Fibroblast of pulmonary artery (primary cell): ENCODE measurements around the gene KRT8.
"Not testable (repeated sequence)": the region's sequence is repeated elsewhere in the genome, so short reads cannot be mapped to it uniquely, and the experiment has no call there.

ENCODE experiments used
- DNase-seq: peaks from one replicate; pipeline ENCODE4 v3.0.0-alpha.2; 2010; ENCODE audit warnings: low read depth
- H3K4me3 ChIP-seq: replicated peaks from 2 replicates; pipeline ENCODE4 v1.5.1; 2011; ENCODE audit warnings: low read depth, mild to moderate bottlenecking, control low read depth, low read length, moderate library complexity
- CTCF ChIP-seq: IDR thresholded peaks from 2 replicates; pipeline ENCODE4 v1.5.1; 2011; ENCODE audit warnings: mild to moderate bottlenecking, control low read depth, low read length, inconsistent platforms; ENCODE audit errors: missing control alignments

KRT8 gene

DNA sequence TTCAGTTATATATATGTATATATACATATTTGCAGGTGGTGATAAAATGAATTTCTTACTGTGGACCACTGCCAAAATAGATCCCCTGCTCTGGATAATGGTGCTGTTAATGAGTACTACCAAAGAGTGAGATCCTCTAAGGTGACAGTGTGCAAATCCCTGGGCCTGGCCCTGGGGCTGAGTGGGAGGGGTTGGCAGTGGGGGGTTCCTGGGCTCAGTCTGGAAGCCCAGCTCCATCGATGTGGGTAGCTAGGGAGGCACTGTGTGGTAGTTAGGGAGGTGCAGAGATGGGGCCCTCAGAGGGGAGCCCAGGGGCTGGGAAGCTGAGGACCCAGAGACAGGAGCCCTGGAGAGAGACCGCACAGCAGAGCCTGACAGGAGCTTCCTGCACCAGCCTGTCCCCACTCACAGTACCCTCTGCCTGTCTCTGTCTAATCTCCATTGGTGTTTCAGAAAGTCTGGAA, 9.1 kb downstream of the KRT8 start:
- no peak for TF ChIP-seq CTCF
- DNase-seq, result no peak
- H3K4me3 ChIP-seq, result no peak overlapping the region

DNA sequence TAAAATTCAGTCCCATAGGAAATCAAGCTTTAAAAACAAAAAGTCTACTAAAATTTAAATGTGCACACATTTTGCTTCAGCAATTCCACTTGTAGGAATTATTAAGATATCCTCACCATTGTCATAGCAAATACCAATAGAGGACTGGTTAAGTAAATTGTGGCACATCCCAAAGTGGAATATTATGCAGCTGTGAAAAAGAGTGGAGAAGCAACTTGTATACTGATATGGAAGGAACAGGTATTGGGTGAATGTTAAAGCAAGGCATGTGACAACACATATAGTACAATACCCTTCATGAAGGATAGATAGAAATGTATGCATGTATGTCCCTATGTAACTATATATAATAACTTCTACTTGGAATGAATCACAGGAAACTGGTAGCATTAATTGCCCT, 11.9 kb downstream of the KRT8 start:
- DNase-seq, result no peak
- no peak overlapping the region for H3K4me3 ChIP-seq
- TF ChIP-seq CTCF, result no peak

GRCh38 chr12:52892207-52892852, 12.5 kb downstream of the KRT8 start:
- no peak for DNase-seq
- H3K4me3 ChIP-seq, result no peak overlapping the region
- no peak for TF ChIP-seq CTCF

GRCh38 chr12:52891044-52891443, 13.8 kb downstream of the KRT8 start:
- no peak overlapping the region for H3K4me3 ChIP-seq
- TF ChIP-seq CTCF, result no peak
- DNase-seq, result no peak

DNA sequence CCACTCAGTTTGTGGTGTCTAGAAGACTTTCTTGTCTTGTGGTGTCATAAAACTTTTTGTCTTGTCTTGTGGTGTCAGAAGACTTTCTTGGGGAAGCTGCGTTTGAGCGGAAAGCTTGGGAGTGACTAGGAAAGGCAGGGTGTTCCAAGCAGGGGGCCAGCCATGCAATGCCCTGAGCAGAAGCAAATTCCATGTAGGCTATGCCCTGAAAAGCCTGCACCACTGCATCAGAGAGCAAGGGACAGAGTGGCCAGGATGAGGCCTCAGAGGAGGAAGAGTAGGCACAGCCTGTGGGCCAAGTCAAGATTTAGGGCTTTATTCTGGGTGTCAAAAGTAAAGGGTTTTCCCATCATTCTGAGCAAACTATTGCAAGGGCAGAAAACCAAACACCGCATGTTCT, 14.5 kb downstream of the KRT8 start:
- DNase-seq, result no peak
- no peak overlapping the region for H3K4me3 ChIP-seq
- TF ChIP-seq CTCF, result no peak

- peak; percentile 86 for TF ChIP-seq CTCF
- DNase-seq, result peak; percentile 64
- no peak overlapping the region for H3K4me3 ChIP-seq
Observed at GRCh38 chr12:52884526-52885293, 20.2 kb downstream of the KRT8 start.

GRCh38 chr12:52880499-52880898, 24.4 kb downstream of the KRT8 start:
- not testable (repeated sequence) for H3K4me3 ChIP-seq, DNase-seq
